Mesendoderm (in vitro differentiated cells): ENCODE data around the gene NPY2R. TPM values are rescaled to one million over a fixed set of nuclear protein-coding genes. Genes with fewer than 3 reads are reported as not detected.

ENCODE experiments used
- DNase-seq: peaks from one replicate; pipeline ENCODE4 v3.0.0; 2013
- H2AK5ac ChIP-seq: 2 replicates; pipeline ENCODE4 v1.6.1; 2013; ENCODE audit warnings: low read length, inconsistent platforms
- H2BK120ac ChIP-seq: 2 replicates; pipeline ENCODE4 v1.6.1; 2013; ENCODE audit warnings: low read depth, mild to moderate bottlenecking, low read length, moderate library complexity, mixed read lengths
- H2BK15ac ChIP-seq: replicated peaks from 2 replicates; pipeline ENCODE4 v1.6.1; 2013; ENCODE audit warnings: low read depth, mild to moderate bottlenecking, moderate library complexity
- H2BK5ac ChIP-seq: 2 replicates; pipeline ENCODE4 v1.6.1; 2013; ENCODE audit warnings: low read length, inconsistent platforms
- H3K18ac ChIP-seq: 2 replicates; pipeline ENCODE4 v1.6.1; 2013; ENCODE audit warnings: mild to moderate bottlenecking, low read length, mixed read lengths
- H3K23ac ChIP-seq: one replicate; pipeline ENCODE4 v1.6.1; 2013; ENCODE audit warnings: low read length
- H3K27ac ChIP-seq: 2 replicates; pipeline ENCODE4 v1.5.1; 2013; ENCODE audit warnings: low read depth, mild to moderate bottlenecking, inconsistent platforms, low read length, moderate library complexity
- H3K27me3 ChIP-seq: 2 replicates; pipeline ENCODE4 v1.6.1; 2013; ENCODE audit warnings: low read length, control low read depth, mild to moderate bottlenecking, inconsistent platforms; ENCODE audit not compliant: insufficient read depth, poor library complexity
- H3K36me3 ChIP-seq: 2 replicates; pipeline ENCODE4 v1.6.1; 2013; ENCODE audit warnings: low read length, inconsistent platforms; ENCODE audit not compliant: control insufficient read depth, insufficient read depth
- H3K4ac ChIP-seq: one replicate; pipeline ENCODE4 v1.6.1; 2013; ENCODE audit warnings: low read depth, mild to moderate bottlenecking, low read length, moderate library complexity
- H3K4me1 ChIP-seq: 2 replicates; pipeline ENCODE4 v1.6.1; 2013; ENCODE audit warnings: low read depth, low read length, inconsistent platforms; ENCODE audit not compliant: control insufficient read depth
- H3K4me2 ChIP-seq: 2 replicates; pipeline ENCODE4 v1.6.1; 2013; ENCODE audit warnings: low read length
- H3K4me3 ChIP-seq: 2 replicates; pipeline ENCODE4 v1.5.1; 2013; ENCODE audit warnings: mild to moderate bottlenecking, low read length
- H3K56ac ChIP-seq: one replicate; pipeline ENCODE4 v1.6.1; 2013; ENCODE audit warnings: low read length
- H3K79me1 ChIP-seq: 2 replicates; pipeline ENCODE4 v1.6.1; 2013; ENCODE audit warnings: low read length, inconsistent platforms
- H3K79me2 ChIP-seq: 2 replicates; pipeline ENCODE4 v1.6.1; 2013; ENCODE audit warnings: mild to moderate bottlenecking, low read length; ENCODE audit not compliant: control insufficient read depth, insufficient read depth
- H3K9ac ChIP-seq: 2 replicates; pipeline ENCODE4 v1.6.1; 2013; ENCODE audit warnings: low read length, inconsistent platforms
- H4K5ac ChIP-seq: one replicate; pipeline ENCODE4 v1.6.1; 2013; ENCODE audit warnings: low read length
- H4K8ac ChIP-seq: one replicate; pipeline ENCODE4 v1.6.1; 2013; ENCODE audit warnings: low read depth, mild to moderate bottlenecking, control low read depth, low read length, moderate library complexity
- WGBS: extraction: QIAGEN DNeasy Blood & Tissue Kit; methylation state at CpG from one replicate; pipeline ENCODE4 v1.1.7; 2013; ENCODE audit warnings: low lambda C conversion rate, missing lambda C conversion rate; ENCODE audit not compliant: insufficient coverage; ENCODE audit errors: extremely low coverage; 5-methylcytosine and 5-hydroxymethylcytosine counted together
- polyA plus RNA-seq, 2 experiments: library from polyadenylated mRNA; stranded (reverse); fragments of 200-250 nt; gene quantifications; one replicate each; pipeline ENCODE4 v1.2.3, GENCODE V29; 2013

The NPY2R gene
- 0.31 TPM for polyA plus RNA-seq (2013, experiment 1 of 2)
- polyA plus RNA-seq (2013, experiment 2 of 2), result 0.29 TPM

- Histone ChIP-seq H2BK15ac (no peak within 1 kb of the TSS), H3K4me2 (peak within 1 kb of the TSS; percentile 66), H3K27me3 (peaks cover 2% of the 10 kb centered on the region), H2AK5ac (no peak within 1 kb of the TSS), H4K5ac (no peak within 1 kb of the TSS), H3K36me3 (no peaks in the 10 kb centered on the region), H2BK5ac (no peak within 1 kb of the TSS), H3K4ac (no peak within 1 kb of the TSS), H3K56ac (peak within 1 kb of the TSS; percentile 9), H2BK120ac (no peak within 1 kb of the TSS), H4K8ac (no peak within 1 kb of the TSS), H3K4me1 (no peaks in the 10 kb centered on the region), H3K18ac (no peak within 1 kb of the TSS), H3K79me2 (no peaks in the 10 kb centered on the region), H3K9ac (peak within 1 kb of the TSS; percentile 13), H3K79me1 (no peaks in the 10 kb centered on the region), H3K4me3 (peak within 1 kb of the TSS; percentile 24), H3K27ac (no peak within 1 kb of the TSS), H3K23ac (no peak within 1 kb of the TSS)
- DNase-seq, result peak; percentile 57
- WGBS, result no CpG with 5 or more reads among the region's 55 CpGs
These were observed at the start of gene NPY2R for GRCh38 chr4:155208258-155209054. NPY2R (plus strand) TSS chr4:155208636; CDS start chr4:155213940, 5,304 bp downstream.

GRCh38 chr4:155161357-155161756, 47.1 kb upstream of the NPY2R start:
- H3K56ac ChIP-seq, result no peak overlapping the region
- no peak overlapping the region for H3K27ac ChIP-seq
- no peak overlapping the region for H2BK120ac ChIP-seq
- H3K27me3 ChIP-seq, result no peaks in the 10 kb centered on the region
- DNase-seq, result no peak
- H2AK5ac ChIP-seq, result no peak overlapping the region
- no peaks in the 10 kb centered on the region for H3K79me2 ChIP-seq
- H3K23ac ChIP-seq, result no peak overlapping the region
- no peak overlapping the region for H2BK5ac ChIP-seq
- no peak overlapping the region for H2BK15ac ChIP-seq
- H4K5ac ChIP-seq, result no peak overlapping the region
- no peak overlapping the region for H3K9ac ChIP-seq
- no peaks in the 10 kb centered on the region for H3K36me3 ChIP-seq
- H4K8ac ChIP-seq, result no peak overlapping the region
- H3K18ac ChIP-seq, result no peak overlapping the region
- H3K4ac ChIP-seq, result no peak overlapping the region
- no peaks in the 10 kb centered on the region for H3K4me1 ChIP-seq
- whole genome bisulfite sequencing, result no CpG with 5 or more reads among the region's 3 CpGs
- H3K79me1 ChIP-seq, result no peaks in the 10 kb centered on the region
- H3K4me2 ChIP-seq, result no peak overlapping the region
- H3K4me3 ChIP-seq, result no peak overlapping the region

GRCh38 chr4:155164718-155165117, 43.7 kb upstream of the NPY2R start:
- H4K8ac ChIP-seq, result no peak overlapping the region
- no peak overlapping the region for H3K56ac ChIP-seq
- no peak overlapping the region for H3K27ac ChIP-seq
- no peaks in the 10 kb centered on the region for H3K79me2 ChIP-seq
- H2BK15ac ChIP-seq, result no peak overlapping the region
- H3K23ac ChIP-seq, result no peak overlapping the region
- no peak overlapping the region for H2BK120ac ChIP-seq
- WGBS, result no CpG with 5 or more reads among the region's 2 CpGs
- no peak overlapping the region for H3K9ac ChIP-seq
- no peak overlapping the region for H2AK5ac ChIP-seq
- H3K36me3 ChIP-seq, result no peaks in the 10 kb centered on the region
- no peaks in the 10 kb centered on the region for H3K4me1 ChIP-seq
- H2BK5ac ChIP-seq, result no peak overlapping the region
- H3K4ac ChIP-seq, result no peak overlapping the region
- no peak for DNase-seq
- no peak overlapping the region for H3K4me2 ChIP-seq
- H3K4me3 ChIP-seq, result no peak overlapping the region
- no peak overlapping the region for H4K5ac ChIP-seq
- H3K79me1 ChIP-seq, result no peaks in the 10 kb centered on the region
- no peaks in the 10 kb centered on the region for H3K27me3 ChIP-seq
- H3K18ac ChIP-seq, result no peak overlapping the region

- no peak overlapping the region for H3K4ac ChIP-seq
- no CpG with 5 or more reads among the region's 4 CpGs for WGBS
- no peak overlapping the region for H3K9ac ChIP-seq
- H3K79me2 ChIP-seq, result no peaks in the 10 kb centered on the region
- H3K4me1 ChIP-seq, result no peaks in the 10 kb centered on the region
- H3K18ac ChIP-seq, result no peak overlapping the region
- H2AK5ac ChIP-seq, result no peak overlapping the region
- H3K36me3 ChIP-seq, result no peaks in the 10 kb centered on the region
- DNase-seq, result no peak
- H3K4me3 ChIP-seq, result no peak overlapping the region
- no peak overlapping the region for H2BK120ac ChIP-seq
- H4K5ac ChIP-seq, result no peak overlapping the region
- no peak overlapping the region for H3K27ac ChIP-seq
- no peak overlapping the region for H3K23ac ChIP-seq
- no peak overlapping the region for H3K4me2 ChIP-seq
- no peak overlapping the region for H3K56ac ChIP-seq
- no peak overlapping the region for H2BK15ac ChIP-seq
- H3K27me3 ChIP-seq, result no peaks in the 10 kb centered on the region
- no peaks in the 10 kb centered on the region for H3K79me1 ChIP-seq
- H4K8ac ChIP-seq, result no peak overlapping the region
- no peak overlapping the region for H2BK5ac ChIP-seq
These were observed 37.9 kb upstream of the NPY2R start for GRCh38 chr4:155170569-155170968.

- Histone ChIP-seq H3K36me3 (no peaks in the 10 kb centered on the region), H3K4ac (no peak overlapping the region), H3K27ac (no peak overlapping the region), H2BK15ac (no peak overlapping the region), H2AK5ac (no peak overlapping the region), H2BK120ac (no peak overlapping the region), H2BK5ac (no peak overlapping the region), H3K4me3 (no peak overlapping the region), H3K27me3 (no peaks in the 10 kb centered on the region), H3K79me2 (no peaks in the 10 kb centered on the region), H3K4me1 (no peaks in the 10 kb centered on the region), H3K56ac (no peak overlapping the region), H3K79me1 (no peaks in the 10 kb centered on the region), H3K4me2 (no peak overlapping the region), H3K18ac (no peak overlapping the region), H3K9ac (no peak overlapping the region), H3K23ac (no peak overlapping the region), H4K5ac (no peak overlapping the region), H4K8ac (no peak overlapping the region)
- no CpG with 5 or more reads among the region's 4 CpGs for WGBS
- no peak for DNase-seq
These were observed 35.1 kb upstream of the NPY2R start for GRCh38 chr4:155173371-155173770.

GRCh38 chr4:155174668-155175067, 33.8 kb upstream of the NPY2R start:
- H3K79me2 ChIP-seq, result no peaks in the 10 kb centered on the region
- no peak overlapping the region for H3K18ac ChIP-seq
- no peak overlapping the region for H4K5ac ChIP-seq
- no peak overlapping the region for H3K4me3 ChIP-seq
- H2BK120ac ChIP-seq, result no peak overlapping the region
- H3K79me1 ChIP-seq, result no peaks in the 10 kb centered on the region
- no peak overlapping the region for H2BK5ac ChIP-seq
- no peak overlapping the region for H3K56ac ChIP-seq
- no peak overlapping the region for H3K23ac ChIP-seq
- no CpG with 5 or more reads among the region's 1 CpG for WGBS
- H2BK15ac ChIP-seq, result no peak overlapping the region
- no peak overlapping the region for H3K9ac ChIP-seq
- H4K8ac ChIP-seq, result no peak overlapping the region
- H3K36me3 ChIP-seq, result no peaks in the 10 kb centered on the region
- no peaks in the 10 kb centered on the region for H3K4me1 ChIP-seq
- no peak overlapping the region for H3K4ac ChIP-seq
- no peak overlapping the region for H3K27ac ChIP-seq
- DNase-seq, result no peak
- H3K27me3 ChIP-seq, result no peaks in the 10 kb centered on the region
- H2AK5ac ChIP-seq, result no peak overlapping the region
- H3K4me2 ChIP-seq, result no peak overlapping the region
